SK-N-MC (cell line): ENCODE data around the gene FCF1.

Experiments used
- DNase-seq: peaks from one replicate; pipeline ENCODE4 v3.0.0-alpha.2; 2011; ENCODE audit warnings: low read depth, low spot score
- H3K27ac ChIP-seq: fragments of 200-600 bp; sonication (generic); 2 replicates; pipeline ENCODE4 v1.5.1; 2016; ENCODE audit warnings: mixed run types
- H3K36me3 ChIP-seq: fragments of 200-600 bp; sonication (generic); 2 replicates; pipeline ENCODE4 v1.6.1; 2017; ENCODE audit warnings: antibody characterized with exemption, low read length, mixed read lengths; ENCODE audit not compliant: insufficient read depth
- H3K4me3 ChIP-seq: fragments of 200-600 bp; sonication (generic); 2 replicates; pipeline ENCODE4 v1.5.1; 2016
- H3K9ac ChIP-seq: fragments of 200-600 bp; sonication (generic); 2 replicates; pipeline ENCODE4 v1.8.0; 2017; ENCODE audit warnings: mixed run types, mixed read lengths; ENCODE audit not compliant: insufficient read length
- H3K9me3 ChIP-seq: fragments of 200-600 bp; sonication (generic); 2 replicates; pipeline ENCODE4 v1.6.1; 2017; ENCODE audit warnings: low read depth, mild to moderate bottlenecking, antibody characterized with exemption, low read length, moderate library complexity, mixed read lengths
- EZH2 ChIP-seq: fragments of 200-600 bp; sonication (generic); IDR thresholded peaks from one replicate; pipeline ENCODE4 v1.6.1; 2017; ENCODE audit warnings: antibody characterized with exemption
- FOXP2 ChIP-seq: optimal IDR thresholded peaks from 2 replicates; pipeline ENCODE3; 2011; ENCODE audit warnings: mild to moderate bottlenecking, moderate library complexity; ENCODE audit not compliant: insufficient read depth; ENCODE audit errors: extremely low read length, control extremely low read depth
- POLR2AphosphoS5 ChIP-seq: IDR thresholded peaks from 2 replicates; pipeline ENCODE4 v1.6.1; 2012; ENCODE audit warnings: mild to moderate bottlenecking, low read depth, low read length, borderline replicate concordance

FCF1 gene, protein sequence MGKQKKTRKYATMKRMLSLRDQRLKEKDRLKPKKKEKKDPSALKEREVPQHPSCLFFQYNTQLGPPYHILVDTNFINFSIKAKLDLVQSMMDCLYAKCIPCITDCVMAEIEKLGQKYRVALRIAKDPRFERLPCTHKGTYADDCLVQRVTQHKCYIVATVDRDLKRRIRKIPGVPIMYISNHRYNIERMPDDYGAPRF

DNA sequence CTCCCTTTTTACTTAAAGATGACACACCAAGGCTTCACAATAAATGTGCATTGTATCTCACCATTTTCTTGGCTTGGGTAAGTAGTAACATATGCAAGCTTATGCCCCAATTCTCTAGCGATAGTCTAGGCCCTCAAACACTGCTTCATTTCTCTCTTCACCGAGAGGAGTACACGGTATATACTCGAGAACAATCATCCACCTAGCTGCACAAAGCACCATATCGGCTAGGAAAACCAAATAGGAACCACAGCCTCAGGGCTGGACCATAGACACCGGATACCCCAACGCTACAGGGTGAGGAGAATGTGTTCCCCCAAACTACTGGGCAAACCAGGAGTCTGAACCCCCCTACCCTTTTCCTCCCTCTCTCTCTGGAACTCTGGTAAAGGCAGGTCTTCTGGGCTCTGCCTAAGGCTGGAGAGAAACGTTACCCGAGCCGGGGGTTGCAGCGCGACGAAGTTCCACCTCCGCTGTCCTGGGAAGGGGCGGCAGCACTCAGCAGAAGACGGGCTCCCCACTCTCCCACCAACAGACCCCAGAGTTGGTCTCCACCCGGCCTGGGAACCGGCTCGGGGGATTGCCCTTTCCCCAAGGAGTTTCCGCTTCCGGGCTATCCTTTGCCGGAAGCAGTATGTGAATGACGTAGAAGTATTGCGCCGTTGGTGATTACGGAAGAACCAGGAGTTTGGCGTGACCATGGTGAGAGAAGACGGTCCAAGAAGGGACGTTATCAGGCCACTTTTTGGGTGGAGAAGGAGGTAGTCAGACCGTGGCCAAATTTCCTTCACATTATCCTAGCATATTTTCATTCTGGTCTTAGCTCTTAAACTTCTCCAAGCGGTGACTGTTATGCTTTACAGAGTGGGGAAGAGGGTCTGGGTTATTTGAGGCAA lies at the start of gene FCF1, which contains the start of gene AREL1:
FCF1 (plus strand) TSS at position 646 of the 896 bp plus-strand sequence; CDS start at position 700, 54 bp downstream.
AREL1 (minus strand) TSS at position 582 of the 896 bp plus-strand sequence. CDS start 27,465 bp downstream, outside the sequence.
- Histone ChIP-seq H3K27ac (peak within 1 kb of the TSS; percentile 48; the same call in 1 of the 2 replicates), H3K9me3 (no peaks in the 10 kb centered on the region), H3K4me3 (peak within 1 kb of the TSS; percentile 92), H3K36me3 (peaks cover 20% of the 10 kb centered on the region), H3K9ac (peak within 1 kb of the TSS; percentile 90)
- peak; percentile 60 for DNase-seq
- no peak for TF ChIP-seq EZH2
- TF ChIP-seq POLR2AphosphoS5: peak; percentile 96

DNA sequence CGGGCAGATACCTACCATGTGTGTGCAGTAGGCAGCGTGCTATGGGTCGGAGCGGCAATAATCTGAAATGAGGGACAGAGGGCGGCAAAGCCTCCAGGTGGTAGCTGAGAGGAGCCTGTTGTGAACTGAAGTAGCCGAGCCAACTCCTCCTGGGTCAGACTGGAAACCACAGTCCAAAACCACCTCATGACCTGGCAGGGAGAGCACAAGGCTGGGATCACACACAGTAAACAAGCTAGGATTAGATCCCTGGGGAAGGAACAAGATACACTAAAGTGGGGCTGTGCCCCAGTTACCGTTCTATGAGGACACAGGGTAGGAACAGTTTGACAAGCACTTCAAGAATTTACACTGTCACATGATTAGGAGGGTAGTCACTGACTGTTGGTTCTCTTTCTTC lies 49.1 kb upstream of the FCF1 start:
- TF ChIP-seq FOXP2 (no peak), EZH2 (no peak), POLR2AphosphoS5 (no peak)
- peaks cover 49% of the 10 kb centered on the region for H3K36me3 ChIP-seq
- no peak for DNase-seq
- no peak overlapping the region for H3K9ac ChIP-seq
- no peak overlapping the region for H3K4me3 ChIP-seq
- no peaks in the 10 kb centered on the region for H3K9me3 ChIP-seq
- H3K27ac ChIP-seq: no peak overlapping the region

DNA sequence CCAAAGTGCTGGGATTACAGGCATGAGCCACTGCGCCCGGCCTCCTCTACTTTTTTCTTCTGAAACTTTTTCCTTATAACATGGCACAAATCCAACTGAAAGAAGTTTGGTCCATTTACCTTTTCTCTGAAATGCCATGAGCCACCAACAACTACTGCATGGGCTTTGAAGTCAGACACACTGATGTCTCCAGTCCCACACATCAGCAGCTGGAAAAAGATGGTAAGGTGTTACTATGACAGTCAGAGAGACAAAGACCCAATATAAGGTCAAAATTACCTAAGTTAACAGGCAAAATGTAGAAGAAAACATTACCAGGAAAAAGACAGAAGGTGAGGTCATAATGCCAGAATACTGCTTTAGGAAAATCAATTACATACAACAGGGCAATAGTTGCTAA lies 48.2 kb upstream of the FCF1 start:
- H3K27ac ChIP-seq: no peak overlapping the region
- peaks cover 54% of the 10 kb centered on the region for H3K36me3 ChIP-seq
- no peak overlapping the region for H3K4me3 ChIP-seq
- TF ChIP-seq POLR2AphosphoS5: no peak
- TF ChIP-seq FOXP2: no peak
- no peak overlapping the region for H3K9ac ChIP-seq
- no peak for DNase-seq
- H3K9me3 ChIP-seq: no peaks in the 10 kb centered on the region

DNA sequence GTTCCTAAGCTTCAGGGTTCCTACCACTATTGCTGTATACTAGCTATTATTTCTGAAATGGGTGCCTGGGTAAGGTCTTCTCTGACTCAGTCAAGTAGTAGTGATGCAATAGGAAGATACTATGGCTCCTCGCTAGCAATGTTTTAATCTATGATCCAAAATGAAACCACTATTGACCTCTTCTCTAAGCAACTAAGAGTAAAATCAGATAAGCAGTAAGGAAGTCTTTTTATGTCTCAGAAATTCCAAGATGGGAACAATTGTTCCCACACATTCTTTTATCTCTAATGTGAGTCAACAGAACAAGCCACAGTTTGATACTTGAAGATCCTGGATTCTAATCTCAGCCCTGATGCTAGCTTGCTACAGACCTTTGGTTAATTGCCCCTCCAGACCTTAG lies 45.2 kb upstream of the FCF1 start:
- no peak for TF ChIP-seq EZH2
- TF ChIP-seq POLR2AphosphoS5: no peak
- TF ChIP-seq FOXP2: no peak
- Histone ChIP-seq H3K9ac (no peak overlapping the region), H3K9me3 (no peaks in the 10 kb centered on the region), H3K4me3 (no peak overlapping the region), H3K36me3 (peaks cover 65% of the 10 kb centered on the region), H3K27ac (no peak overlapping the region)
- no peak for DNase-seq

DNA sequence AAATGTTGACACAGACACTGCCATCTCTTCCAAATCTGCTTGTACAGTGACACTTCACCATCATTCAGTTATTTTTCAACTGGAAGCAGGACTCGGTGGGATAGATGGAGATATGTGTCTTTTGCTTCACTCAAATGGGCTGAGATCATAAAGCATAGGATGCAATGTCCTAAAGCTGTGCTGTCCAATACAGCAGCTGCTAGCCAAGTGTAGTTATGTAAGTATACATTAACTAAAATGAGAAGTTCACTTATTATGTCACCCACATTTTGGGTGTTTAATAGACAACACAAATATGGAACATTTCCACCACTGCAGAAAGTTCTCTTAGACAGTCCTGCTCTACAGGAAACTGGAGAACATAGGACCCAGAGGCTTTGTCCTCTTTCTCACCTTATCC lies 43.7 kb upstream of the FCF1 start:
- TF ChIP-seq POLR2AphosphoS5: no peak
- no peak for TF ChIP-seq EZH2
- no peak for TF ChIP-seq FOXP2
- no peak overlapping the region for H3K4me3 ChIP-seq
- H3K9ac ChIP-seq: no peak overlapping the region
- no peak overlapping the region for H3K27ac ChIP-seq
- H3K36me3 ChIP-seq: peaks cover 63% of the 10 kb centered on the region
- H3K9me3 ChIP-seq: no peaks in the 10 kb centered on the region
- DNase-seq: no peak

DNA sequence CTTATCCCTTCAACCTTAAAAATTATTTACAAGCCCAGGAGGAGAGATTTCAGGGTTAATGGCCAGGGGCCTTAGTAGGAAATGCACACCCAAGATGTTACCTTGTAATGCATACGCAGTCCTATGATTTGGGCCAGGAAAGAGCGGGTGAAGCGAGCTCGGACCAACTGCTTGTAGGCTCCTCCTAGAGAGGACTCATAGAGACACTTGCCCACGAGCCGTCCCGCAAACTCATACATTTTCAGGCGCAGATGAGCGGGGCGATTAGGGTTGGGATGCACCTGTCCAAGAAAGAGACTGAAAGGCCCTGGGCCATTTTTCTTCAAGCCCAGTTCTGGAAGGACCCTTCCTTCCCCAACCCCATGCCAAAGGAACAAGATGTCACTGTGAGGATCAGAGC lies 43.1 kb upstream of the FCF1 start:
- Histone ChIP-seq H3K27ac (no peak overlapping the region), H3K4me3 (no peak overlapping the region), H3K9ac (no peak overlapping the region), H3K9me3 (no peaks in the 10 kb centered on the region), H3K36me3 (peaks cover 63% of the 10 kb centered on the region)
- no peak for DNase-seq
- no peak for TF ChIP-seq EZH2
- no peak for TF ChIP-seq FOXP2
- TF ChIP-seq POLR2AphosphoS5: no peak

DNA sequence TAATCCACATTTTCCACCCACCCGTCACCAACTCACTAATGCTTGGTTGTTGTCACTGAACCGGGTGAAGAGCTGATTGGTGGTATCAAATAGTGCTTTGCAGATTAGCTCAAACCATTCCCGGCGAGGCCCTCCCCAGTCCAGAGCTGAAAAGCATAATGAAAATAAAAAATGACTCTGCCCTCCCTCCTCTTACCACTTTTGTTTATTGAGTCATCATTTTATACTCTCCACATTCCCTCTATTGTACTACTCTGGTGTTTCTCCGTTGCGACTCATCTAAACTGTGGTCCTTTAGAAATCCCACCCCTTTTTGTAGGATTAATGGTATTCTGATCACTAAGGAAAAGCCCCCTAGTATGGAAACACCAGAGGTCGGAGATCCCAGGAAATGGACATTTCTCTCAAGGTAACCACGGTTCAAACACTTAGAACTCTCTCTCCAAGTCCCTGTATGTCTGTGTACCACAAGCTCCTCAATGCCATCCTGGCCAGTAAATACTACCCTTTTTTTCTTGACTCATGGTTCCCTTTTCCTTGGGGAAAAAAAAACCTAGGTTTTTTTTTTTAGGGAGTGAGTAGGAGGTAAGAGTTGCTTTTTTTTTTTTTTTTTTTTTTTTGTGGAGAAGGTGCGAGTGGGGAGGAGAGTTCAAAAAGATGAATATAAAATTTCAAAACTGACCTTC lies 42.1 kb upstream of the FCF1 start:
- DNase-seq: no peak
- H3K36me3 ChIP-seq: peaks cover 71% of the 10 kb centered on the region

DNA sequence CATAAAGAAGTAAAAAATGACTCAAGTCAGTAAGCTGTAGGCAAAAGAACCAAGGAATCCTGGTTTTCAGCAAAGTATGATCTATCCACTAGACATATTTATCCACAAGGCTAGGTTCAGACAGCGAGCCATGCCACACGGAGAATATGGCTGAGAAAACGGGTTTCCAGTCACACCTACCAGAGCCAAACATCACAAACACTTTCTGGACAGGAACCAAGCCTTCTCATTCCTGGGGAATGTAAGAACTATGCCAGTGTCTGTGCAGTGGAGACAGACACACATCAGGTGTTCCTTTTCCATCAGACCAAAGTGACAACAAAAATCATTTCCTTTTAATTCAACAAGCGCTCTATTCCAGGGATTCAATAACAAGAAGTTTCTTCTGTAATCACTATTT lies 41.2 kb upstream of the FCF1 start:
- TF ChIP-seq POLR2AphosphoS5: no peak
- Histone ChIP-seq H3K36me3 (peaks cover 75% of the 10 kb centered on the region), H3K27ac (no peak overlapping the region), H3K9me3 (no peaks in the 10 kb centered on the region), H3K9ac (no peak overlapping the region), H3K4me3 (no peak overlapping the region)
- no peak for DNase-seq

More for the DNA sequence above, 42.1 kb upstream of the FCF1 start:
- H3K27ac ChIP-seq: no peak overlapping the region
- H3K4me3 ChIP-seq: no peak overlapping the region
- H3K9ac ChIP-seq: no peak overlapping the region
- no peaks in the 10 kb centered on the region for H3K9me3 ChIP-seq
- TF ChIP-seq FOXP2 (no peak), POLR2AphosphoS5 (no peak), EZH2 (no peak)
